HAP-1 (cell line): ENCODE data around the gene LINGO4.
"Not testable (repeated sequence)": the region's sequence is repeated elsewhere in the genome, so short reads cannot be mapped to it uniquely, and the experiment has no call there.

Experiments used
- DNase-seq, 2 experiments: peaks; one replicate each; pipeline ENCODE4 v3.0.0-alpha.2; 2016 to 2020; ENCODE audit warnings: low spot score in 2 of 2
- H3K27me3 ChIP-seq: fragments of 250-450 bp; sonication (Bioruptor Pico); 2 replicates; pipeline ENCODE4 v1.5.1; 2020; ENCODE audit warnings: low read depth, mild to moderate bottlenecking, moderate library complexity
- H3K36me3 ChIP-seq: fragments of 250-450 bp; sonication (Bioruptor Pico); replicated peaks from 2 replicates; pipeline ENCODE4 v1.5.1; 2020; ENCODE audit warnings: mild to moderate bottlenecking
- H3K4me1 ChIP-seq: fragments of 250-450 bp; sonication (Bioruptor Pico); 2 replicates; pipeline ENCODE4 v1.5.1; 2020; ENCODE audit warnings: mild to moderate bottlenecking
- H3K4me3 ChIP-seq: fragments of 250-450 bp; sonication (Bioruptor Pico); 2 replicates; pipeline ENCODE4 v1.5.1; 2020; ENCODE audit warnings: mild to moderate bottlenecking, moderate library complexity
- H3K9me3 ChIP-seq: fragments of 250-450 bp; sonication (Bioruptor Pico); 2 replicates; pipeline ENCODE4 v1.5.1; 2020; ENCODE audit warnings: mild to moderate bottlenecking, moderate library complexity
- in situ Hi-C: fragments of 300-500 bp; cut with MboI; formaldehyde crosslinking; loops from 3 replicates; pipeline ENCODE4 v1.14.3; 2020; ENCODE audit warnings: low sequenced_read_pairs, inconsistent platforms, mixed read lengths

The LINGO4 gene

GRCh38 chr1:151776665-151777062, 28.6 kb downstream of the LINGO4 start:
- no peaks in the 10 kb centered on the region for H3K9me3 ChIP-seq
- no peaks in the 10 kb centered on the region for H3K27me3 ChIP-seq
- H3K4me3 ChIP-seq, result no peak overlapping the region
- H3K36me3 ChIP-seq, result peaks cover 5% of the 10 kb centered on the region; the same call in 1 of the 2 replicates
- no peaks in the 10 kb centered on the region for H3K4me1 ChIP-seq
- no peak for DNase-seq
- in situ Hi-C loops, result no loop called here

- in situ Hi-C loops, result no loop called here
- H3K36me3 ChIP-seq, result peaks cover 5% of the 10 kb centered on the region; the same call in 1 of the 2 replicates
- no peak for DNase-seq
Observed at GRCh38 chr1:151775894-151776664, 29.1 kb downstream of the LINGO4 start.

GRCh38 chr1:151774256-151774922, 30.8 kb downstream of the LINGO4 start:
- no peak for DNase-seq
- no peaks in the 10 kb centered on the region for H3K4me1 ChIP-seq
- no peaks in the 10 kb centered on the region for H3K27me3 ChIP-seq
- peaks cover 5% of the 10 kb centered on the region; the same call in 1 of the 2 replicates for H3K36me3 ChIP-seq
- no peak overlapping the region for H3K4me3 ChIP-seq
- in situ Hi-C loops, result no loop called here
- no peaks in the 10 kb centered on the region for H3K9me3 ChIP-seq

More at GRCh38 chr1:151775894-151776664, 29.1 kb downstream of the LINGO4 start:
- no peaks in the 10 kb centered on the region for H3K9me3 ChIP-seq
- H3K27me3 ChIP-seq, result no peaks in the 10 kb centered on the region
- H3K4me3 ChIP-seq, result no peak overlapping the region
- H3K4me1 ChIP-seq, result no peaks in the 10 kb centered on the region

GRCh38 chr1:151773702-151774101, 31.5 kb downstream of the LINGO4 start:
- no peak for DNase-seq
- Histone ChIP-seq H3K36me3 (peaks cover 5% of the 10 kb centered on the region; the same call in 1 of the 2 replicates), H3K4me3 (no peak overlapping the region), H3K4me1 (no peaks in the 10 kb centered on the region), H3K9me3 (no peaks in the 10 kb centered on the region), H3K27me3 (no peaks in the 10 kb centered on the region)
- in situ Hi-C loops, result no loop called here

GRCh38 chr1:151769270-151769669, 35.9 kb downstream of the LINGO4 start:
- H3K27me3 ChIP-seq, in situ Hi-C loops, DNase-seq, H3K4me3 ChIP-seq, H3K4me1 ChIP-seq, H3K36me3 ChIP-seq, H3K9me3 ChIP-seq: not testable (repeated sequence)

GRCh38 chr1:151768351-151769066, 36.7 kb downstream of the LINGO4 start:
- H3K36me3 ChIP-seq, H3K4me1 ChIP-seq, H3K27me3 ChIP-seq, DNase-seq, in situ Hi-C loops, H3K4me3 ChIP-seq, H3K9me3 ChIP-seq: not testable (repeated sequence)

- Histone ChIP-seq H3K27me3 (no peaks in the 10 kb centered on the region), H3K4me3 (peak overlapping the region; percentile 93), H3K9me3 (no peaks in the 10 kb centered on the region), H3K36me3 (peaks cover 27% of the 10 kb centered on the region), H3K4me1 (peaks cover 8% of the 10 kb centered on the region)
- in situ Hi-C loops, result no loop called here
- DNase-seq, result no peak
Observed at GRCh38 chr1:151763990-151764389, 41.2 kb downstream of the LINGO4 start.

- Histone ChIP-seq H3K36me3 (peaks cover 27% of the 10 kb centered on the region), H3K27me3 (no peaks in the 10 kb centered on the region), H3K9me3 (no peaks in the 10 kb centered on the region), H3K4me3 (peak within 1 kb of the TSS; percentile 93), H3K4me1 (peaks cover 8% of the 10 kb centered on the region)
- peak; percentile 76 to 90 for DNase-seq
- in situ Hi-C loops, result no loop called here
Observed at GRCh38 chr1:151762941-151763921, 42.0 kb downstream of the LINGO4 start, which contains the start of gene MRPL9. Gene MRPL9, minus strand, starts transcription at chr1:151763496. Its CDS starts 17 bp downstream, at chr1:151763479.

GRCh38 chr1:151760597-151761385, 44.4 kb downstream of the LINGO4 start:
- Histone ChIP-seq H3K4me1 (peaks cover 8% of the 10 kb centered on the region), H3K27me3 (no peaks in the 10 kb centered on the region), H3K9me3 (no peaks in the 10 kb centered on the region), H3K4me3 (no peak overlapping the region), H3K36me3 (peaks cover 37% of the 10 kb centered on the region)
- in situ Hi-C loops, result no loop called here
- no peak for DNase-seq

- peaks cover 8% of the 10 kb centered on the region for H3K4me1 ChIP-seq
- in situ Hi-C loops, result no loop called here
- no peaks in the 10 kb centered on the region for H3K27me3 ChIP-seq
- H3K9me3 ChIP-seq, result no peaks in the 10 kb centered on the region
- H3K4me3 ChIP-seq, result no peak overlapping the region
- no peak for DNase-seq
- H3K36me3 ChIP-seq, result peaks cover 37% of the 10 kb centered on the region
Observed at GRCh38 chr1:151759241-151759640, 46.0 kb downstream of the LINGO4 start.

GRCh38 chr1:151756291-151756690, 48.9 kb downstream of the LINGO4 start:
- in situ Hi-C loops, result no loop called here
- DNase-seq, result no peak
- Histone ChIP-seq H3K4me3 (no peak overlapping the region), H3K27me3 (no peaks in the 10 kb centered on the region), H3K9me3 (no peaks in the 10 kb centered on the region), H3K4me1 (no peaks in the 10 kb centered on the region), H3K36me3 (peaks cover 28% of the 10 kb centered on the region)
